Fibroblast of skin of abdomen (primary cell): ENCODE measurements around the gene VOPP1.

ENCODE experiments used
- DNase-seq: peaks from one replicate; pipeline ENCODE4 v3.0.0-alpha.2; 2013

VOPP1 gene

GRCh38 chr7:55431898-55432297 is 140.4 kb downstream of the VOPP1 start:
- no peak for DNase-seq

- no peak for DNase-seq
Observed at GRCh38 chr7:55429835-55430499, 142.3 kb downstream of the VOPP1 start.

GRCh38 chr7:55427800-55428199 is 144.5 kb downstream of the VOPP1 start:
- DNase-seq, result peak; percentile 6

GRCh38 chr7:55427342-55427741 is 145.0 kb downstream of the VOPP1 start:
- peak; percentile 54 for DNase-seq

- DNase-seq, result no peak
Observed at GRCh38 chr7:55426676-55427075, 145.6 kb downstream of the VOPP1 start.

- no peak for DNase-seq
Observed at GRCh38 chr7:55425141-55425752, 147.1 kb downstream of the VOPP1 start.

GRCh38 chr7:55423891-55424290 is 148.4 kb downstream of the VOPP1 start:
- no peak for DNase-seq

- DNase-seq, result peak; percentile 64
Observed at GRCh38 chr7:55423277-55423711, 149.0 kb downstream of the VOPP1 start.
